GM12891 (cell line): ENCODE data around the gene ZNF213.

Experiments used
- PAX5 ChIP-seq: IDR thresholded peaks from 2 replicates; pipeline ENCODE4 v1.6.1; 2011; ENCODE audit warnings: low read length, moderate library complexity, mild to moderate bottlenecking; ENCODE audit not compliant: insufficient read depth, severe bottlenecking
- POLR2A ChIP-seq: IDR thresholded peaks from 2 replicates; pipeline ENCODE4 v1.6.1; 2011; ENCODE audit warnings: low read depth, low read length, control low read depth
- POLR2AphosphoS5 ChIP-seq: IDR thresholded peaks from 2 replicates; pipeline ENCODE4 v1.6.1; 2011; ENCODE audit warnings: low read depth, low read length, control low read depth
- POU2F2 ChIP-seq: IDR thresholded peaks from 2 replicates; pipeline ENCODE4 v1.6.1; 2011; ENCODE audit warnings: low read depth, mild to moderate bottlenecking, control low read depth, low read length, moderate library complexity
- TAF1 ChIP-seq: IDR thresholded peaks from 2 replicates; pipeline ENCODE4 v1.6.1; 2011; ENCODE audit warnings: low read depth, low read length, control low read depth

GRCh38 chr16:3118204-3118790 is 16.5 kb upstream of the ZNF213 start:
- TF ChIP-seq POLR2A = no peak
- no peak for TF ChIP-seq POLR2AphosphoS5
- no peak for TF ChIP-seq POU2F2
- TF ChIP-seq TAF1 = no peak
- TF ChIP-seq PAX5 = no peak
